Neural progenitor cell (in vitro differentiated cells): ENCODE results near the gene NDUFB10. TPM values are rescaled to one million over a fixed set of nuclear protein-coding genes. Genes with fewer than 3 reads are reported as not detected.

Source experiments
- DNase-seq: peaks from one replicate; pipeline ENCODE4 v3.0.0-alpha.2; 2016; ENCODE audit warnings: low spot score
- H2AFZ ChIP-seq: fragments of 200-600 bp; sonication (generic); replicated peaks from 2 replicates; pipeline ENCODE4 v1.6.1; 2016; ENCODE audit warnings: antibody characterized with exemption
- H3F3A ChIP-seq: fragments of 200-600 bp; sonication (generic); 2 replicates; pipeline ENCODE4 v1.6.1; 2016; ENCODE audit warnings: antibody characterized with exemption, low read depth
- H3K27ac ChIP-seq: fragments of 200-600 bp; sonication (generic); 2 replicates; pipeline ENCODE4 v1.5.1; 2016; ENCODE audit warnings: mild to moderate bottlenecking
- H3K27me3 ChIP-seq: fragments of 200-600 bp; sonication (generic); 2 replicates; pipeline ENCODE4 v1.6.1; 2016; ENCODE audit warnings: mild to moderate bottlenecking, moderate library complexity
- H3K36me3 ChIP-seq: fragments of 200-600 bp; sonication (generic); 2 replicates; pipeline ENCODE4 v1.5.1; 2016
- H3K4me1 ChIP-seq: fragments of 200-600 bp; sonication (generic); 2 replicates; pipeline ENCODE4 v1.6.1; 2016; ENCODE audit warnings: mixed run types
- H3K4me2 ChIP-seq: fragments of 200-600 bp; sonication (generic); 2 replicates; pipeline ENCODE4 v1.6.1; 2016
- H3K4me3 ChIP-seq: fragments of 200-600 bp; sonication (generic); 2 replicates; pipeline ENCODE4 v1.5.1; 2016
- H3K79me2 ChIP-seq: fragments of 200-600 bp; sonication (generic); 2 replicates; pipeline ENCODE4 v1.6.1; 2016; ENCODE audit warnings: low read depth
- H3K9ac ChIP-seq: fragments of 200-600 bp; sonication (generic); 2 replicates; pipeline ENCODE4 v1.6.1; 2016
- H3K9me3 ChIP-seq: fragments of 200-600 bp; sonication (generic); 2 replicates; pipeline ENCODE4 v1.5.1; 2016; ENCODE audit warnings: low read depth
- H4K20me1 ChIP-seq: fragments of 200-600 bp; sonication (generic); 2 replicates; pipeline ENCODE4 v1.6.1; 2016; ENCODE audit warnings: low read depth
- H3K27ac Mint-ChIP-seq: 3 replicates; pipeline ENCODE4 v1.8.0; 2021; ENCODE audit warnings: mixed read lengths
- H3K27me3 Mint-ChIP-seq: 2 replicates; pipeline ENCODE4 v1.8.0; 2022; ENCODE audit warnings: low read depth, mild to moderate bottlenecking, inconsistent platforms, moderate library complexity, mixed read lengths; ENCODE audit not compliant: insufficient read depth
- H3K36me3 Mint-ChIP-seq: 3 replicates; pipeline ENCODE4 v1.8.0; 2021; ENCODE audit warnings: mixed read lengths
- H3K4me1 Mint-ChIP-seq: 3 replicates; pipeline ENCODE4 v1.8.0; 2021; ENCODE audit warnings: mixed read lengths
- H3K4me3 Mint-ChIP-seq: 3 replicates; pipeline ENCODE4 v1.8.0; 2021; ENCODE audit warnings: mild to moderate bottlenecking, moderate library complexity, mixed read lengths
- H3K9me3 Mint-ChIP-seq: 3 replicates; pipeline ENCODE4 v1.8.0; 2020; ENCODE audit warnings: mixed read lengths
- EZH2 ChIP-seq: fragments of 200-600 bp; sonication (generic); IDR thresholded peaks from 2 replicates; pipeline ENCODE4 v1.6.1; 2017; ENCODE audit warnings: antibody characterized with exemption, mild to moderate bottlenecking, moderate library complexity
- EZH2phosphoT487 ChIP-seq: fragments of 200-600 bp; sonication (generic); IDR thresholded peaks from 2 replicates; pipeline ENCODE4 v1.6.1; 2017; ENCODE audit warnings: antibody characterized with exemption
- total RNA-seq: library from RNA; depleted of rRNA; stranded (reverse); fragments of >200 nt; gene quantifications from 2 replicates; pipeline ENCODE4 v1.2.3, GENCODE V29; 2015; ENCODE audit warnings: low replicate concordance
- TF ChIP-seq, protein P1 (sequence below): fragments of 200-600 bp; sonication (generic); IDR thresholded peaks from 2 replicates; pipeline ENCODE4 v1.5.1; 2017; ENCODE audit warnings: antibody characterized with exemption, mild to moderate bottlenecking

NDUFB10 gene
- total RNA-seq, 1 donor from 2014 or later = 155 TPM

- H3K4me2 ChIP-seq = peak overlapping the region; percentile 77
- H3K4me1 ChIP-seq = peaks cover 36% of the 10 kb centered on the region
- no peak overlapping the region for H3K4me3 Mint-ChIP-seq
- H3K36me3 ChIP-seq = no peaks in the 10 kb centered on the region
- no peaks in the 10 kb centered on the region for H3K9me3 ChIP-seq
- no peak overlapping the region for H3K27ac ChIP-seq
- H3K9me3 Mint-ChIP-seq = no peaks in the 10 kb centered on the region
- H2AFZ ChIP-seq = no peak overlapping the region
- H3K4me3 ChIP-seq = peak overlapping the region; percentile 25
- no peaks in the 10 kb centered on the region for H3K36me3 Mint-ChIP-seq
- peaks cover 24% of the 10 kb centered on the region for H3K27me3 Mint-ChIP-seq
- TF ChIP-seq, protein P1, sequence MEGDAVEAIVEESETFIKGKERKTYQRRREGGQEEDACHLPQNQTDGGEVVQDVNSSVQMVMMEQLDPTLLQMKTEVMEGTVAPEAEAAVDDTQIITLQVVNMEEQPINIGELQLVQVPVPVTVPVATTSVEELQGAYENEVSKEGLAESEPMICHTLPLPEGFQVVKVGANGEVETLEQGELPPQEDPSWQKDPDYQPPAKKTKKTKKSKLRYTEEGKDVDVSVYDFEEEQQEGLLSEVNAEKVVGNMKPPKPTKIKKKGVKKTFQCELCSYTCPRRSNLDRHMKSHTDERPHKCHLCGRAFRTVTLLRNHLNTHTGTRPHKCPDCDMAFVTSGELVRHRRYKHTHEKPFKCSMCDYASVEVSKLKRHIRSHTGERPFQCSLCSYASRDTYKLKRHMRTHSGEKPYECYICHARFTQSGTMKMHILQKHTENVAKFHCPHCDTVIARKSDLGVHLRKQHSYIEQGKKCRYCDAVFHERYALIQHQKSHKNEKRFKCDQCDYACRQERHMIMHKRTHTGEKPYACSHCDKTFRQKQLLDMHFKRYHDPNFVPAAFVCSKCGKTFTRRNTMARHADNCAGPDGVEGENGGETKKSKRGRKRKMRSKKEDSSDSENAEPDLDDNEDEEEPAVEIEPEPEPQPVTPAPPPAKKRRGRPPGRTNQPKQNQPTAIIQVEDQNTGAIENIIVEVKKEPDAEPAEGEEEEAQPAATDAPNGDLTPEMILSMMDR = no peak
- TF ChIP-seq EZH2phosphoT487 = peak; percentile 48
- TF ChIP-seq EZH2 = peak; percentile 79
- H3K27ac Mint-ChIP-seq = no peak overlapping the region
- peaks cover 44% of the 10 kb centered on the region for H4K20me1 ChIP-seq
- peaks cover 26% of the 10 kb centered on the region for H3F3A ChIP-seq
- peaks cover 23% of the 10 kb centered on the region for H3K4me1 Mint-ChIP-seq
- H3K27me3 ChIP-seq = peaks cover 56% of the 10 kb centered on the region
- DNase-seq = peak; percentile 49
- H3K9ac ChIP-seq = no peak overlapping the region
- peaks cover 10% of the 10 kb centered on the region for H3K79me2 ChIP-seq
These were observed 20.9 kb downstream of the NDUFB10 start for GRCh38 chr16:1980030-1980769.

DNA sequence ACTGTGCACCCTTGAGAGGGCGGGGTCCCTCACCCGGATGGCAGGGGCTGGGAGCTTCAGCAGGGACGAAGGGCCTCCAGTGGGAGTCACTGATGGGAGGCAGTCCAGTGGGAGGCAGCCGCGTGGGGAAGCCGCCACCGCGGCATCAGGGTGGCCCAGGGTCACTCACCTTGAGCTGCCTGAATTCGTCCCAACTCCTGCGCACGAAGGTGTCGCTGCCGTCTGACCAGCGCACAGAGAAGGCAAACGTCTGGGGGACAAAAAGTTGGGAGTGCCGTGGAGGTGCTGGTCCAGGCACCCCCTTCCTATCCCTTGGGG lies 21.4 kb downstream of the NDUFB10 start:
- no peak for DNase-seq
- TF ChIP-seq, protein P1 = no peak
- no peak for TF ChIP-seq EZH2phosphoT487
- no peak for TF ChIP-seq EZH2
- no peak overlapping the region for H2AFZ ChIP-seq
- no peak overlapping the region for H3K4me3 Mint-ChIP-seq
- H4K20me1 ChIP-seq = peaks cover 44% of the 10 kb centered on the region
- H3K27ac ChIP-seq = no peak overlapping the region
- peaks cover 24% of the 10 kb centered on the region for H3K4me1 Mint-ChIP-seq
- H3K27me3 Mint-ChIP-seq = peaks cover 24% of the 10 kb centered on the region
- H3K4me2 ChIP-seq = peak overlapping the region; percentile 77
- no peaks in the 10 kb centered on the region for H3K36me3 Mint-ChIP-seq
- peaks cover 26% of the 10 kb centered on the region for H3F3A ChIP-seq
- H3K4me1 ChIP-seq = peaks cover 37% of the 10 kb centered on the region
- no peak overlapping the region for H3K4me3 ChIP-seq
- peaks cover 14% of the 10 kb centered on the region for H3K79me2 ChIP-seq
- H3K9ac ChIP-seq = no peak overlapping the region
- H3K9me3 Mint-ChIP-seq = no peaks in the 10 kb centered on the region
- no peaks in the 10 kb centered on the region for H3K9me3 ChIP-seq
- H3K27ac Mint-ChIP-seq = no peak overlapping the region
- no peaks in the 10 kb centered on the region for H3K36me3 ChIP-seq
- peaks cover 56% of the 10 kb centered on the region for H3K27me3 ChIP-seq

DNA sequence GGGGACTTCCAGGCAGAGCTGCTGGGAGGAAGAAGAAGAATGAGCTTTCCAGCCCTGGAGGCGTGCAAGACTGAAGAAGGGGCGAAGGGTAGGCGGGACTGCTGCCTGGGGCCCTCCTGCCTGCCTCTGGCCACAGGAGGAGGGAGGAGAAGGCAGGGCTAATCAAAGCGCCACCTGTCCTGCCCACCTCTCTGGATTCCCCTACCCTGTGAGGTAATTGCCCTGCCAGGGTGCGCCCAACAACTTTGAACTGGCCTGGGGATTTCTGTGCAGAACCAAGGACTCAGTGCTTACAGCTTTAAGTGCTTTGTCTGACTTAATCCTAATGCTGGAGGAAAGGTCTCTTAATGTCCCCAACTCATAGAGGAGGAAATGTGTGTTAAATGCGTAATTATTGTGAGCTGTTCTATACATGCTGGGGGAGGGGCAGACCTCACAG lies 22.1 kb downstream of the NDUFB10 start, which contains the start of gene NOXO1:
Gene NOXO1, minus strand, starts transcription at position 72 of the 439 bp plus-strand sequence. CDS start 290 bp downstream, outside the sequence.
- peak within 1 kb of the TSS; percentile 77 for H3K4me2 ChIP-seq
- no peak for DNase-seq
- H3K36me3 ChIP-seq = no peaks in the 10 kb centered on the region
- no peak within 1 kb of the TSS for H3K4me3 ChIP-seq
- H3F3A ChIP-seq = peaks cover 26% of the 10 kb centered on the region
- Mint-ChIP-seq H3K9me3 (no peaks in the 10 kb centered on the region), H3K27me3 (peaks cover 24% of the 10 kb centered on the region), H3K4me3 (peak within 1 kb of the TSS; percentile 82), H3K36me3 (peaks cover 2% of the 10 kb centered on the region), H3K4me1 (peaks cover 24% of the 10 kb centered on the region), H3K27ac (no peak within 1 kb of the TSS)
- peaks cover 56% of the 10 kb centered on the region for H3K27me3 ChIP-seq
- TF ChIP-seq, protein P1 = no peak
- no peak for TF ChIP-seq EZH2phosphoT487
- no peak for TF ChIP-seq EZH2
- H2AFZ ChIP-seq = no peak within 1 kb of the TSS
- H4K20me1 ChIP-seq = peaks cover 44% of the 10 kb centered on the region
- H3K4me1 ChIP-seq = peaks cover 37% of the 10 kb centered on the region
- H3K79me2 ChIP-seq = peaks cover 14% of the 10 kb centered on the region
- no peak within 1 kb of the TSS for H3K9ac ChIP-seq
- no peaks in the 10 kb centered on the region for H3K9me3 ChIP-seq
- no peak within 1 kb of the TSS for H3K27ac ChIP-seq
